CD8-positive, alpha-beta memory T cell (primary cell): ENCODE results near the gene PGAP6. TPM values are rescaled to one million over a fixed set of nuclear protein-coding genes. Genes with fewer than 3 reads are reported as not detected.

ENCODE experiments used
- CTCF ChIA-PET: fragments of 350-600 bp; sonication (Branson Sonifier 250); formaldehyde crosslinking; loops from one replicate; lab custom pipeline; 2021; ENCODE audit warnings: antibody characterized with exemption; lab: Charles Lee
- POLR2A ChIA-PET: fragments of 350-600 bp; sonication (Branson Sonifier 250); formaldehyde crosslinking; loops from one replicate; lab custom pipeline; 2021; ENCODE audit warnings: antibody characterized with exemption; lab: Charles Lee
- DNase-seq, 5 donors: peaks; one replicate each; pipeline versions ENCODE4 v3.0.0 to v3.0.0-alpha.2; 2020 to 2022; ENCODE audit warnings: mixed read lengths in 1 of 5
- H3K27ac ChIP-seq: one replicate; pipeline ENCODE4 v1.7.0; 2013; ENCODE audit warnings: low read depth, mild to moderate bottlenecking, low read length, moderate library complexity
- H3K27me3 ChIP-seq: 2 replicates; pipeline ENCODE4 v1.7.0; 2013; ENCODE audit warnings: low read length, mild to moderate bottlenecking; ENCODE audit not compliant: insufficient read depth, poor library complexity, severe bottlenecking
- H3K36me3 ChIP-seq: 2 replicates; pipeline ENCODE4 v1.7.0; 2013; ENCODE audit warnings: mild to moderate bottlenecking, low read length, moderate library complexity; ENCODE audit not compliant: insufficient read depth
- H3K4me1 ChIP-seq: 2 replicates; pipeline ENCODE4 v1.7.0; 2013; ENCODE audit warnings: mild to moderate bottlenecking, low read length, moderate library complexity; ENCODE audit not compliant: insufficient read depth
- H3K4me3 ChIP-seq: 2 replicates; pipeline ENCODE4 v1.7.0; 2013; ENCODE audit warnings: mild to moderate bottlenecking, low read length
- H3K9me3 ChIP-seq: 2 replicates; pipeline ENCODE4 v1.7.0; 2013; ENCODE audit warnings: mild to moderate bottlenecking, low read length
- H3K27ac Mint-ChIP-seq, 8 donors: one replicate each; pipeline ENCODE4 v1.8.0; 2020 to 2021; ENCODE audit warnings: mixed read lengths in 8 of 8, mild to moderate bottlenecking in 6 of 8, inconsistent platforms in 3 of 8, moderate library complexity in 3 of 8
- H3K27me3 Mint-ChIP-seq, 2 donors: one replicate each; pipeline ENCODE4 v1.8.0; 2020 to 2021; ENCODE audit warnings: mixed read lengths in 2 of 2, mild to moderate bottlenecking in 1 of 2, moderate library complexity in 1 of 2
- H3K36me3 Mint-ChIP-seq, 3 donors: one replicate each; pipeline ENCODE4 v1.8.0; 2020 to 2021; ENCODE audit warnings: mixed read lengths in 3 of 3, inconsistent platforms in 1 of 3, mild to moderate bottlenecking in 1 of 3
- H3K4me1 Mint-ChIP-seq, 3 donors: one replicate each; pipeline ENCODE4 v1.8.0; 2020 to 2021; ENCODE audit warnings: mixed read lengths in 3 of 3, inconsistent platforms in 1 of 3, mild to moderate bottlenecking in 1 of 3
- H3K4me3 Mint-ChIP-seq, 7 donors: one replicate each; pipeline ENCODE4 v1.8.0; 2020 to 2021; ENCODE audit warnings: mixed read lengths in 7 of 7, mild to moderate bottlenecking in 6 of 7, moderate library complexity in 4 of 7, inconsistent platforms in 2 of 7
- H3K9me3 Mint-ChIP-seq, 5 donors: one replicate each; pipeline ENCODE4 v1.8.0; 2020 to 2022; ENCODE audit warnings: mixed read lengths in 5 of 5, mild to moderate bottlenecking in 3 of 5, moderate library complexity in 2 of 5, inconsistent platforms in 1 of 5
- polyA plus RNA-seq: library from polyadenylated mRNA; unstranded; fragments of 300-500 nt; fragmentation: Illumina TruSeq; gene quantifications from one replicate; pipeline ENCODE4 v1.2.3, GENCODE V29; 2021
- total RNA-seq, 2 experiments: library from RNA; stranded (reverse); gene quantifications; one replicate each; pipeline ENCODE4 v1.2.3, GENCODE V29; 2021

Gene PGAP6, protein sequence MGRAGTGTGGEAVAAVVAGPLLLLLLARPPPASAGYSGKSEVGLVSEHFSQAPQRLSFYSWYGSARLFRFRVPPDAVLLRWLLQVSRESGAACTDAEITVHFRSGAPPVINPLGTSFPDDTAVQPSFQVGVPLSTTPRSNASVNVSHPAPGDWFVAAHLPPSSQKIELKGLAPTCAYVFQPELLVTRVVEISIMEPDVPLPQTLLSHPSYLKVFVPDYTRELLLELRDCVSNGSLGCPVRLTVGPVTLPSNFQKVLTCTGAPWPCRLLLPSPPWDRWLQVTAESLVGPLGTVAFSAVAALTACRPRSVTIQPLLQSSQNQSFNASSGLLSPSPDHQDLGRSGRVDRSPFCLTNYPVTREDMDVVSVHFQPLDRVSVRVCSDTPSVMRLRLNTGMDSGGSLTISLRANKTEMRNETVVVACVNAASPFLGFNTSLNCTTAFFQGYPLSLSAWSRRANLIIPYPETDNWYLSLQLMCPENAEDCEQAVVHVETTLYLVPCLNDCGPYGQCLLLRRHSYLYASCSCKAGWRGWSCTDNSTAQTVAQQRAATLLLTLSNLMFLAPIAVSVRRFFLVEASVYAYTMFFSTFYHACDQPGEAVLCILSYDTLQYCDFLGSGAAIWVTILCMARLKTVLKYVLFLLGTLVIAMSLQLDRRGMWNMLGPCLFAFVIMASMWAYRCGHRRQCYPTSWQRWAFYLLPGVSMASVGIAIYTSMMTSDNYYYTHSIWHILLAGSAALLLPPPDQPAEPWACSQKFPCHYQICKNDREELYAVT
- total RNA-seq = 10 to 100 TPM; 36.1 to 36.2 TPM
- polyA plus RNA-seq = 23.1 TPM

DNA sequence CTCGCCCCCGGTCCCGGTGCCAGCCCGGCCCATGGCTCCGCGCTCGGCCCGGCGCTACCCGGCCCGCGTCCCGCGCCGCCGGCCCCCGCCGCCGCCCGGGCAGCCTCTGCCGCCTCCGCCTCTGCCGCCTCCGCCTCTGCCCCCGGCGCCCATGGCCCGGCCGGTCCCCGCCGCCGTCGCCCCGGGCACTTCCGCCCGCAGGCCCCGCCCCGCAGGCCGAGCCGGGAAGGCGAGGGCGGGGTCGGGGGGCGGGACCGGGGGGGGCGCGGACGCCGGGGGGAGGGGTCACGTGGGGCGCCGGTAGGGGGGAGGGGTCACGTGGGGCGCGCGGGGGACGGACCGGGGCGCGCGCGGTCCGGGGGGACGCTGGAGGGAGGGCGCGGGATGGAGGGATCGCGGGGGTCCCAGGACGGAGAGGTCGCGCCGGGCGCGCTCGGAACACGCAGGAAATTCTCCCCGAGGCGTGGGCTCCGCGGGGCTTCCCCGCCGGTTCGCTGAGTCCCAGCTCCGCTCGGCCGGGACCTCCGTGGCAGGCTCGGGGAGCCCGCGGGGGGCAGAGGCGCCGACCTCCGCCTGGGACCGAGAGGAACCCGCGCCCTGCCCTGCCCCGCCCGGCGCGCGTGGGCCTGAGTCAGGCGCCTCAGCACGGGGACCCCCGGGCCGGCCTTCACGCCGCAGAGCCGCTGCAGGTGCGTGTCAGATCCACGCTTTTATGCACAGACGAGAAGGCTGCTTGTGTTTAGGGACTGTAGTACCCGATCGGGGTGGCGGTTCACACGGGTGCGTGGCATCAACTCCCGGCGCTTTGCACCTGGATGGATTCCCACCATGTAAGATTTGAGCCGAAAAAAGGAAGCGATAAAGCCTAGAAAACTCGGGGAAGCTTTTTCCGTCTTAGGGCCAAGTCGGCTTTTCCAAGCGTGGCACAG lies at the start of gene PGAP6:
TSS of gene PGAP6 (minus strand) at position 190 of the 929 bp plus-strand sequence. CDS start at position 33, 157 bp downstream.
- Histone ChIP-seq H3K36me3 (no peaks in the 10 kb centered on the region), H3K4me1 (peaks cover 19% of the 10 kb centered on the region), H3K9me3 (no peaks in the 10 kb centered on the region), H3K27me3 (no peaks in the 10 kb centered on the region), H3K27ac (peak within 1 kb of the TSS; percentile 53), H3K4me3 (peak within 1 kb of the TSS; percentile 69)
- ChIA-PET CTCF (interaction anchor here (0.9 to 2.2 kb wide), 6 partner anchors 10 to 275 kb away, joined by 3 to 8 read pairs (median 3); partner anchors contain the start of gene DECR2), POLR2A (interaction anchor here (0.5 to 1.2 kb wide), 6 partner anchors 16 to 207 kb away, joined by 3 to 5 read pairs (median 4); partner anchors contain the start of gene DECR2)
- Mint-ChIP-seq H3K27ac (peak within 1 kb of the TSS; percentile 27 to 91 (median 83)), H3K4me1 (peaks cover 20 to 33% (median 21%) of the 10 kb centered on the region in 3 donors), H3K4me3 (peak within 1 kb of the TSS; percentile 87 to 94 (median 91)), H3K36me3 (peaks cover 0 to 4% (median 0%) of the 10 kb centered on the region in 3 donors), H3K27me3 (no peaks in the 10 kb centered on the region), H3K9me3 (no peaks in the 10 kb centered on the region)
- peak; percentile 55 to 75 (median 65) for DNase-seq

DNA sequence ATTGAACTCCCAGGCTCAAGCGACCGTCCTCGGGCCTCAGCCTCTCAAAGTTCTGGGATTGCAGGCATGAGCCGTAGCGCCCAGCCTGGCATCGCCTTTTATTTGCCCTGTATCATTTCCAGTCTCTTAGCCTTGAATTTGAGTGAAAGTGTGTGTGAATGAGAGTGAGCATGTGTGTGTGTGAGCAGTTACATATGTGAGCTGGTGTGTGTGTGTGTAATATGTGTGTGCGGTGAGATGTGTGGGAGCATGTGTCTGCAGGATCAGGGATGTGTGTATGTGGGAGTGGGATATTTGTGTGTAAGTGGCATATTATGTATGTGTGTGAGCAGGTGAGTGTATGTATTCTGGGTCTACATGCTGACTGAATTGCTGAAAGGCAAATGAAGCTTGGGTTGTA lies 49.1 kb upstream of the PGAP6 start:
- Histone ChIP-seq H3K27ac (no peak overlapping the region), H3K4me1 (peaks cover 12% of the 10 kb centered on the region), H3K4me3 (no peak overlapping the region), H3K36me3 (no peaks in the 10 kb centered on the region), H3K9me3 (no peaks in the 10 kb centered on the region), H3K27me3 (no peaks in the 10 kb centered on the region)
- CTCF ChIA-PET = no interaction called here
- H3K4me1 Mint-ChIP-seq = peaks cover 24 to 42% (median 34%) of the 10 kb centered on the region in 3 donors
- no peaks in the 10 kb centered on the region for H3K27me3 Mint-ChIP-seq
- peaks cover 0 to 23% (median 3%) of the 10 kb centered on the region in 3 donors for H3K36me3 Mint-ChIP-seq
- H3K4me3 Mint-ChIP-seq = no peak overlapping the region
- POLR2A ChIA-PET = no interaction called here
- no peaks in the 10 kb centered on the region for H3K9me3 Mint-ChIP-seq
- no peak overlapping the region for H3K27ac Mint-ChIP-seq
- no peak for DNase-seq

GRCh38 chr16:427250-427649 lies 45.5 kb upstream of the PGAP6 start:
- peaks cover 29 to 43% (median 42%) of the 10 kb centered on the region in 3 donors for H3K4me1 Mint-ChIP-seq
- H3K27ac Mint-ChIP-seq = peak overlapping the region in 7 of 8 donors; percentile 37 to 88 (median 74)
- DNase-seq = no peak
- H3K4me3 ChIP-seq = peak overlapping the region; percentile 50
- no peaks in the 10 kb centered on the region for H3K9me3 ChIP-seq
- ChIA-PET POLR2A (interaction anchor here (0.9 kb wide), 1 partner anchor 199 kb away, joined by 4 read pairs; no protein-coding TSS in a partner anchor), CTCF (no interaction called here)
- H3K36me3 Mint-ChIP-seq = peaks cover 0 to 14% (median 3%) of the 10 kb centered on the region in 3 donors
- H3K4me1 ChIP-seq = peaks cover 18% of the 10 kb centered on the region
- H3K27ac ChIP-seq = no peak overlapping the region
- H3K27me3 ChIP-seq = peaks cover 3% of the 10 kb centered on the region
- H3K4me3 Mint-ChIP-seq = peak overlapping the region; percentile 73 to 95 (median 84)
- no peaks in the 10 kb centered on the region for H3K9me3 Mint-ChIP-seq
- peaks cover 0 to 3% of the 10 kb centered on the region in 2 donors for H3K27me3 Mint-ChIP-seq
- H3K36me3 ChIP-seq = no peaks in the 10 kb centered on the region

DNA sequence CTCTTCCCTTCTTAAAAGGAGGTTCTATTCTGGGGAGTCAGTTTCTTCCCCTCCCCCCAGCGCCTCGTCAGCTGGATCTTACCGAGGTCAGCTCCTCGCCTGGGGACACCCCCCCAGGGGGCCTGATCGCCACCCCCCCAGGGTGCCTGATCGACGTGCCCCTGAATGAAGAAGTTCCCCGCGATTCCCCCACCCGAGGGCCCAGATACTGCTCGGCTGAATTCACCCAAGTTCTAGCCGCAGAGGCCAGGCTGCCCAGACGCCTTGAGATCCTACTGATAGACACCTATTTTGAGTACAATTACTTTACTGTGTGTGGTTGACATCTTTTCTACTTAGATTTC lies 45.1 kb upstream of the PGAP6 start:
- Histone ChIP-seq H3K27me3 (peaks cover 3% of the 10 kb centered on the region), H3K9me3 (no peaks in the 10 kb centered on the region), H3K4me3 (peak overlapping the region; percentile 50), H3K36me3 (no peaks in the 10 kb centered on the region), H3K4me1 (peaks cover 18% of the 10 kb centered on the region), H3K27ac (no peak overlapping the region)
- peaks cover 0 to 3% of the 10 kb centered on the region in 2 donors for H3K27me3 Mint-ChIP-seq
- no peaks in the 10 kb centered on the region for H3K9me3 Mint-ChIP-seq
- H3K4me3 Mint-ChIP-seq = peak overlapping the region; percentile 73 to 95 (median 84)
- H3K4me1 Mint-ChIP-seq = peaks cover 29 to 43% (median 42%) of the 10 kb centered on the region in 3 donors
- H3K27ac Mint-ChIP-seq = peak overlapping the region in 7 of 8 donors; percentile 11 to 88 (median 72)
- DNase-seq = no peak
- CTCF ChIA-PET = no interaction called here
- peaks cover 0 to 14% (median 3%) of the 10 kb centered on the region in 3 donors for H3K36me3 Mint-ChIP-seq
- POLR2A ChIA-PET = interaction anchor here (0.9 kb wide), 1 partner anchor 198 kb away, joined by 4 read pairs; no protein-coding TSS in a partner anchor

- Mint-ChIP-seq H3K27me3 (peaks cover 0 to 3% of the 10 kb centered on the region in 2 donors), H3K4me1 (peaks cover 29 to 43% (median 42%) of the 10 kb centered on the region in 3 donors), H3K4me3 (peak overlapping the region; percentile 73 to 95 (median 84)), H3K27ac (peak overlapping the region in 5 of 8 donors; percentile 11 to 87 (median 78)), H3K36me3 (peaks cover 0 to 14% (median 3%) of the 10 kb centered on the region in 3 donors), H3K9me3 (no peaks in the 10 kb centered on the region)
- H3K9me3 ChIP-seq = no peaks in the 10 kb centered on the region
- H3K4me3 ChIP-seq = peak overlapping the region; percentile 50
- DNase-seq = peak in 1 of 5 donors; percentile 1
- H3K36me3 ChIP-seq = no peaks in the 10 kb centered on the region
- CTCF ChIA-PET = interaction anchor here (0.5 to 1.9 kb wide), 2 partner anchors 35 to 143 kb away, joined by 3 to 7 read pairs; no protein-coding TSS in a partner anchor
- H3K27ac ChIP-seq = no peak overlapping the region
- peaks cover 3% of the 10 kb centered on the region for H3K27me3 ChIP-seq
- peaks cover 18% of the 10 kb centered on the region for H3K4me1 ChIP-seq
- POLR2A ChIA-PET = interaction anchor here (0.9 to 2.4 kb wide), 4 partner anchors 25 to 198 kb away, joined by 3 to 9 read pairs (median 5); partner anchors contain the start of genes DECR2 and FAM234A
Measured at GRCh38 chr16:426115-426905, 44.5 kb upstream of the PGAP6 start.

DNA sequence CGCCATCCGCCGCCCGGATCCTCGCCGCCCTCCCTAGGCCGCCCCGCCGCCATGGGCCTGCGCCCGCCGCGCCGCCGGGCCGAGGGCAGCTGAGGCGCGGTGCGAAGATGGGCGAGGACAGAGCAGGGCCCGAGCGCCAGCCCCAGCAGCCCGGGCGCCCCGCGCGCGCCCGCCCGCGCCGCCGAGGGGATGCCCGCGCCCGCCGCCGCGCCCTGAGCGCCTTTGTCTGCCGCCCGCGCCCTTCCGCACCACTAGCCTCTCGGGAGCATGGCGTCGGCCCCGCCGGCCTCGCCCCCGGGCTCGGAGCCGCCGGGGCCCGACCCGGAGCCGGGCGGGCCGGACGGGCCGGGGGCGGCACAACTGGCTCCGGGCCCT lies 43.9 kb upstream of the PGAP6 start:
- Mint-ChIP-seq H3K9me3 (no peaks in the 10 kb centered on the region), H3K4me3 (peak overlapping the region; percentile 86 to 96 (median 89)), H3K36me3 (peaks cover 0 to 11% (median 3%) of the 10 kb centered on the region in 3 donors), H3K27ac (peak overlapping the region in 5 of 8 donors; percentile 87 to 96 (median 96)), H3K4me1 (peaks cover 26 to 38% (median 38%) of the 10 kb centered on the region in 3 donors), H3K27me3 (peaks cover 0 to 3% of the 10 kb centered on the region in 2 donors)
- Histone ChIP-seq H3K4me1 (peaks cover 18% of the 10 kb centered on the region), H3K9me3 (no peaks in the 10 kb centered on the region), H3K27ac (peak overlapping the region; percentile 85), H3K36me3 (no peaks in the 10 kb centered on the region), H3K4me3 (no peak overlapping the region), H3K27me3 (peaks cover 3% of the 10 kb centered on the region)
- peak in 3 of 5 donors; percentile 27 to 61 (median 34) for DNase-seq
- ChIA-PET CTCF (interaction anchor here (0.5 to 1.9 kb wide), 2 partner anchors 34 to 142 kb away, joined by 3 to 7 read pairs; no protein-coding TSS in a partner anchor), POLR2A (interaction anchor here (1.5 to 2.4 kb wide), 3 partner anchors 25 to 196 kb away, joined by 3 to 9 read pairs (median 6); partner anchors contain the start of genes DECR2 and FAM234A)
